Fibroblast of the conjunctiva (primary cell): ENCODE results near the gene PDHB.
A peak's percentile ranks its signal among the peaks of the same experiment; 100 is the strongest.

Experiments
- DNase-seq: peaks from one replicate; pipeline ENCODE4 v3.0.0-alpha.2; 2010; ENCODE audit warnings: low read depth

PDHB gene

GRCh38 chr3:58403513-58404109 is 30.0 kb downstream of the PDHB start:
- no peak for DNase-seq

- no peak for DNase-seq
Observed at GRCh38 chr3:58398669-58399333, 34.8 kb downstream of the PDHB start.

- DNase-seq = no peak
Observed at GRCh38 chr3:58394339-58394738, 39.3 kb downstream of the PDHB start.

GRCh38 chr3:58392181-58392580 is 41.5 kb downstream of the PDHB start:
- DNase-seq = no peak

GRCh38 chr3:58391156-58391865 is 42.3 kb downstream of the PDHB start:
- DNase-seq = no peak

- DNase-seq = peak; percentile 74
Observed at GRCh38 chr3:58388550-58389091, 45.0 kb downstream of the PDHB start.

GRCh38 chr3:58387650-58388546 is 45.7 kb downstream of the PDHB start:
- DNase-seq = no peak

GRCh38 chr3:58386626-58387365 is 46.8 kb downstream of the PDHB start:
- no peak for DNase-seq

- DNase-seq = no peak
Observed at GRCh38 chr3:58384381-58385090, 49.1 kb downstream of the PDHB start.

GRCh38 chr3:58383904-58384303 is 49.7 kb downstream of the PDHB start:
- DNase-seq = peak; percentile 86

GRCh38 chr3:58383476-58383875 is 50.2 kb downstream of the PDHB start:
- DNase-seq = no peak

- no peak for DNase-seq
Observed at GRCh38 chr3:58379351-58380073, 54.1 kb downstream of the PDHB start.

GRCh38 chr3:58377750-58378149 is 55.9 kb downstream of the PDHB start:
- DNase-seq = no peak
